ENCODE data around the gene PLA2G2D. TPM values are rescaled to one million over a fixed set of nuclear protein-coding genes. Genes with fewer than 3 reads are reported as not detected.

Gene PLA2G2D
- total and polyA plus RNA-seq, 9 of the 15 experiments (the other 6 are each of a cell fraction or from before 2014, with no cell fraction given), result not detected

- no peaks in the 10 kb centered on the region for H3K79me2 ChIP-seq (ENCODE audit: control insufficient read depth, insufficient read depth, low read length)
- no peak overlapping the region for H3K27ac ChIP-seq (ENCODE audit: extremely low read depth, low read depth, low read length)
- H3K4me3 ChIP-seq, result no peak overlapping the region
- H3K4me2 ChIP-seq (ENCODE audit: insufficient read depth, low read length), result no peak overlapping the region
- FAIRE-seq (no peak), ATAC-seq (no peak), DNase-seq (ENCODE audit: extremely low read depth in 1 of 4, low spot score in 3 of 4) (no peak)
- WGBS (ENCODE audit: insufficient coverage, low coverage, missing lambda C conversion rate), result 0% methylated on average over 5 of the region's 5 CpGs
- no peaks in the 10 kb centered on the region for H4K20me1 ChIP-seq (replicated peaks; ENCODE audit: control insufficient read depth, insufficient read depth, low read length)
- POLR2A ChIA-PET, result interaction anchor here (0.6 to 1.4 kb wide), 2 partner anchors 13 to 14 kb away, joined by 3 read pairs; no protein-coding TSS in a partner anchor
- H3K36me3 ChIP-seq (ENCODE audit: control insufficient read depth, insufficient read depth, low read length), result no peaks in the 10 kb centered on the region
- no peaks in the 10 kb centered on the region for H3K9me3 ChIP-seq (replicated peaks; ENCODE audit: control insufficient read depth, insufficient read depth, low read depth, low read length)
- H3K4me1 ChIP-seq (replicated peaks in 1 of 2; ENCODE audit: control insufficient read depth in 2 of 2, insufficient read depth in 2 of 2, low read length in 2 of 2), result no peaks in the 10 kb centered on the region
- TF ChIP-seq RAD51 (IDR thresholded peaks at IDR 0.05; ENCODE audit: borderline replicate concordance, low read depth), result peak; percentile 40; the same call in 1 of the 2 replicates
- peak; percentile 79 for TF ChIP-seq TFE3 (CRISPR knock-in tag; IDR thresholded peaks at IDR 0.05)
- TF ChIP-seq TSHZ1 (CRISPR knock-in tag; IDR thresholded peaks at IDR 0.05), result no peak
- no TSS peak for BruUV-seq (replicated peaks)
- H2AFZ ChIP-seq (ENCODE audit: low read depth, low read length), result no peak overlapping the region
- in situ Hi-C loops (cut with MboI), result no loop called here
- intact Hi-C loops (cut with micrococcal nuclease), result no loop called here
- no peaks in the 10 kb centered on the region for H3K9me1 ChIP-seq (ENCODE audit: control insufficient read depth, insufficient read depth, low read length)
- CTCF ChIA-PET (ENCODE audit: low intra/inter-chr PET ratio), result no interaction called here
- peaks cover 30 to 59% of the 10 kb centered on the region in 2 experiments; a peak in 4 of 5 replicates for H3K27me3 ChIP-seq (ENCODE audit: control insufficient read depth in 2 of 2, insufficient read depth in 2 of 2, low read length in 2 of 2)
- H3K9ac ChIP-seq (ENCODE audit: insufficient read depth in 1 of 2, low read depth in 2 of 2, low read length in 2 of 2), result no peak overlapping the region
Measured at GRCh38 chr1:20076223-20076622, 43.1 kb downstream of the PLA2G2D start.
